ENCODE measurements around the gene AP1S2.

AP1S2 gene

DNA sequence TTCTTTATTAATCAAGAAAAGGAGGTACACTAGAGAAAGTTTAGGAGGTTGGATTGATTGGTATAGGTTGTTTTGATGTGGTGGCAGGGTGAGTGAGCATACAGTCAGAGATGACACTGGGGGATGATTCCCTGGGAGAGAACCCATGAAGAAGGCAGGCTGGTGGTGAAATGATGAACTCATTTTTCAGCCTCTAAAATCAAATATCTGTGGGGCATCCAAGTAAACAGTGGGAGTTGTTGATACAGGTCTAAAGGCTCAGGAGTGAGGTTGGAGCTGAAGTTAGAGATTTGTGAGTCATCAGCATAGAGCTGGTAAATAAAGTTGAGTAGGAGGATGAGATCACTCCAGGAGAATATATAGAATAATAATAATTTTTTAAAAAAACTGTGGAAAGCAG is 10.0 kb upstream of the AP1S2 start:
- H3K4me2 ChIP-seq (ENCODE audit: low read depth, low read length, poor library complexity, severe bottlenecking): no peak overlapping the region
- H2AFZ ChIP-seq (ENCODE audit: low read length): no peak overlapping the region
- no peaks in the 10 kb centered on the region for H3K36me3 ChIP-seq (ENCODE audit: insufficient read depth, low read length)
- H3K9ac ChIP-seq (ENCODE audit: low read depth, low read length, poor library complexity, severe bottlenecking): no peak overlapping the region
- no peak for TF ChIP-seq EZH2phosphoT487 (IDR thresholded peaks at IDR 0.05; ENCODE audit: borderline replicate concordance)
- TF ChIP-seq, protein P1, sequence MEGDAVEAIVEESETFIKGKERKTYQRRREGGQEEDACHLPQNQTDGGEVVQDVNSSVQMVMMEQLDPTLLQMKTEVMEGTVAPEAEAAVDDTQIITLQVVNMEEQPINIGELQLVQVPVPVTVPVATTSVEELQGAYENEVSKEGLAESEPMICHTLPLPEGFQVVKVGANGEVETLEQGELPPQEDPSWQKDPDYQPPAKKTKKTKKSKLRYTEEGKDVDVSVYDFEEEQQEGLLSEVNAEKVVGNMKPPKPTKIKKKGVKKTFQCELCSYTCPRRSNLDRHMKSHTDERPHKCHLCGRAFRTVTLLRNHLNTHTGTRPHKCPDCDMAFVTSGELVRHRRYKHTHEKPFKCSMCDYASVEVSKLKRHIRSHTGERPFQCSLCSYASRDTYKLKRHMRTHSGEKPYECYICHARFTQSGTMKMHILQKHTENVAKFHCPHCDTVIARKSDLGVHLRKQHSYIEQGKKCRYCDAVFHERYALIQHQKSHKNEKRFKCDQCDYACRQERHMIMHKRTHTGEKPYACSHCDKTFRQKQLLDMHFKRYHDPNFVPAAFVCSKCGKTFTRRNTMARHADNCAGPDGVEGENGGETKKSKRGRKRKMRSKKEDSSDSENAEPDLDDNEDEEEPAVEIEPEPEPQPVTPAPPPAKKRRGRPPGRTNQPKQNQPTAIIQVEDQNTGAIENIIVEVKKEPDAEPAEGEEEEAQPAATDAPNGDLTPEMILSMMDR (conservative IDR thresholded peaks at IDR 0.05; ENCODE audit: low read length): no peak
- H3K9me2 ChIP-seq (replicated peaks; ENCODE audit: low read depth, low read length): no peaks in the 10 kb centered on the region
- H4K20me1 ChIP-seq (ENCODE audit: insufficient read depth, low read length, poor library complexity, severe bottlenecking): no peaks in the 10 kb centered on the region
- no peaks in the 10 kb centered on the region for H3F3A ChIP-seq (ENCODE audit: low read depth)
- H3K79me2 ChIP-seq (ENCODE audit: insufficient read depth, low read length): no peaks in the 10 kb centered on the region
- H3K4me3 ChIP-seq (ENCODE audit: low read length, poor library complexity, severe bottlenecking): no peak overlapping the region
- H3K4me1 ChIP-seq (ENCODE audit: insufficient read depth, low read length, poor library complexity, severe bottlenecking): peaks cover 16% of the 10 kb centered on the region
- no peaks in the 10 kb centered on the region for H3K9me3 ChIP-seq (ENCODE audit: insufficient read depth, low read depth, low read length)
- H3K27me3 ChIP-seq (ENCODE audit: insufficient read depth, low read length, poor library complexity, severe bottlenecking): no peaks in the 10 kb centered on the region

DNA sequence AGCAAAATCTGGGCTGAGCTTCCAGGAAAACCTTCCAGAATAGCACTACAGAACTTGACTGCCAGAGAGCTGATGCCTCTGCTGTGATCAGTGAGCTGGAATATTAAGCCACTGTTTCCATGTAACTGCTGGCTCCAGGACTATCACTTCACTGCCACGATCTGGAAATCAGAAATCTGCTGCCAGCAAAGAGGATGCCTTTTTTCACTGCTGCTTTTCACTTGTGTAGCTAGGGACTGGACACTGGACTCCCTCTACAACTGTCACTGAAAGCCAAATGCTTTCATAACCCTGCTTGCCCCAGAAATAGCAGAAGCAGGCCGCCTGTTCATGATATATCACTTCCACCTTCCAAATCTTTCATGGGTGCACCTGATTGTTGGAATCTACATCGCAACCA is 9.4 kb upstream of the AP1S2 start:
- Histone ChIP-seq H3K9me2 (replicated peaks; ENCODE audit: low read depth, low read length) (no peaks in the 10 kb centered on the region), H3F3A (ENCODE audit: low read depth) (no peaks in the 10 kb centered on the region), H3K4me2 (ENCODE audit: low read depth, low read length, poor library complexity, severe bottlenecking) (no peak overlapping the region), H3K79me2 (ENCODE audit: insufficient read depth, low read length) (no peaks in the 10 kb centered on the region), H3K36me3 (ENCODE audit: insufficient read depth, low read length) (no peaks in the 10 kb centered on the region), H3K4me3 (ENCODE audit: low read length, poor library complexity, severe bottlenecking) (no peak overlapping the region), H4K20me1 (ENCODE audit: insufficient read depth, low read length, poor library complexity, severe bottlenecking) (no peaks in the 10 kb centered on the region), H3K9me3 (ENCODE audit: insufficient read depth, low read depth, low read length) (no peaks in the 10 kb centered on the region), H2AFZ (ENCODE audit: low read length) (no peak overlapping the region), H3K4me1 (ENCODE audit: insufficient read depth, low read length, poor library complexity, severe bottlenecking) (peaks cover 12% of the 10 kb centered on the region), H3K27me3 (ENCODE audit: insufficient read depth, low read length, poor library complexity, severe bottlenecking) (no peaks in the 10 kb centered on the region), H3K9ac (ENCODE audit: low read depth, low read length, poor library complexity, severe bottlenecking) (no peak overlapping the region)
- TF ChIP-seq EZH2phosphoT487 (IDR thresholded peaks at IDR 0.05; ENCODE audit: borderline replicate concordance): no peak
- TF ChIP-seq, protein P1 (conservative IDR thresholded peaks at IDR 0.05; ENCODE audit: low read length): no peak

DNA sequence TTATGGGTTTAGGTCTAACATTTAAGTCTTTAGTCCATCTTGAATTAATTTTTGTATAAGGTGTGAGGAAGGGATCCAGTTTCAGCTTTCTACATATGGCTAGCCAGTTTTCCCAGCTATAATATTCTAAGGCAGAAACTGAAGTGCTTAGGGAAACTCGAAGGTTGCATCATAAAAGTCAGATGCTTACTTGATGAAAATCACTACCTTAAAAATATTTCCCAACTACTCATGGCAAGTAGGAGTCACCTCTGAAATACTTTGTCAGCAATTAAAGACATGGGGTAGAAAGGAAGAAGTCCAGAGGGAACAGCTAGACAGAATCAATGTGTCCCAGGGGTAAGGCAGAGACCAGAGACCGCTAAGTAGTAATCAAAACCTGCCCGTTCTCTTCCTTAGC is 6.3 kb upstream of the AP1S2 start:
- TF ChIP-seq, protein P1 (conservative IDR thresholded peaks at IDR 0.05; ENCODE audit: low read length): no peak
- no peak for TF ChIP-seq EZH2phosphoT487 (IDR thresholded peaks at IDR 0.05; ENCODE audit: borderline replicate concordance)
- Histone ChIP-seq H3K79me2 (ENCODE audit: insufficient read depth, low read length) (no peaks in the 10 kb centered on the region), H3K9ac (ENCODE audit: low read depth, low read length, poor library complexity, severe bottlenecking) (no peak overlapping the region), H3K27me3 (ENCODE audit: insufficient read depth, low read length, poor library complexity, severe bottlenecking) (no peaks in the 10 kb centered on the region), H3K4me1 (ENCODE audit: insufficient read depth, low read length, poor library complexity, severe bottlenecking) (peaks cover 14% of the 10 kb centered on the region), H3K9me3 (ENCODE audit: insufficient read depth, low read depth, low read length) (no peaks in the 10 kb centered on the region), H4K20me1 (ENCODE audit: insufficient read depth, low read length, poor library complexity, severe bottlenecking) (no peaks in the 10 kb centered on the region), H3K4me3 (ENCODE audit: low read length, poor library complexity, severe bottlenecking) (no peak overlapping the region), H2AFZ (ENCODE audit: low read length) (no peak overlapping the region), H3K36me3 (ENCODE audit: insufficient read depth, low read length) (no peaks in the 10 kb centered on the region), H3K4me2 (ENCODE audit: low read depth, low read length, poor library complexity, severe bottlenecking) (no peak overlapping the region), H3K9me2 (replicated peaks; ENCODE audit: low read depth, low read length) (no peaks in the 10 kb centered on the region), H3F3A (ENCODE audit: low read depth) (no peaks in the 10 kb centered on the region)

All from Loucy (cell line).